Parathyroid adenoma (tissue), 2 donors: ENCODE data around the gene EP400.

ENCODE experiments used
- H2AFZ ChIP-seq: fragments of 300-600 bp; sonication (generic); one replicate; pipeline ENCODE4 v1.7.0; 2017; ENCODE audit warnings: antibody characterized with exemption, mild to moderate bottlenecking
- H3K27ac ChIP-seq: fragments of 300-600 bp; sonication (generic); one replicate; pipeline ENCODE4 v1.7.0; 2017
- H3K27me3 ChIP-seq: fragments of 300-600 bp; sonication (generic); one replicate; pipeline ENCODE4 v1.7.0; 2017; ENCODE audit warnings: low read length; ENCODE audit not compliant: control insufficient read depth, insufficient read depth
- H3K36me3 ChIP-seq: fragments of 300-600 bp; sonication (generic); one replicate; pipeline ENCODE4 v1.7.0; 2017; ENCODE audit warnings: low read length; ENCODE audit not compliant: control insufficient read depth, insufficient read depth
- H3K4me1 ChIP-seq: fragments of 300-600 bp; sonication (generic); one replicate; pipeline ENCODE4 v1.7.0; 2017; ENCODE audit warnings: control low read depth
- H3K4me2 ChIP-seq: fragments of 300-600 bp; sonication (generic); one replicate; pipeline ENCODE4 v1.7.0; 2017; ENCODE audit warnings: low read length
- H3K4me3 ChIP-seq: fragments of 300-600 bp; sonication (generic); one replicate; pipeline ENCODE4 v1.7.0; 2017; ENCODE audit warnings: low read depth, low read length
- H3K79me2 ChIP-seq: fragments of 300-600 bp; sonication (generic); one replicate; pipeline ENCODE4 v1.7.0; 2017; ENCODE audit warnings: control low read depth
- H3K9ac ChIP-seq: fragments of 300-600 bp; sonication (generic); one replicate; pipeline ENCODE4 v1.7.0; 2017; ENCODE audit warnings: mild to moderate bottlenecking
- H3K9me3 ChIP-seq: fragments of 300-600 bp; sonication (generic); one replicate; pipeline ENCODE4 v1.7.0; 2017; ENCODE audit warnings: low read length; ENCODE audit not compliant: control insufficient read depth
- TF ChIP-seq, protein P1 (sequence below): fragments of 300-600 bp; sonication (generic); IDR thresholded peaks from one replicate; pipeline ENCODE4 v1.7.0; 2017; ENCODE audit warnings: antibody characterized with exemption, mild to moderate bottlenecking
- donor health status: primary hyperparathyroidism.

EP400 gene

DNA sequence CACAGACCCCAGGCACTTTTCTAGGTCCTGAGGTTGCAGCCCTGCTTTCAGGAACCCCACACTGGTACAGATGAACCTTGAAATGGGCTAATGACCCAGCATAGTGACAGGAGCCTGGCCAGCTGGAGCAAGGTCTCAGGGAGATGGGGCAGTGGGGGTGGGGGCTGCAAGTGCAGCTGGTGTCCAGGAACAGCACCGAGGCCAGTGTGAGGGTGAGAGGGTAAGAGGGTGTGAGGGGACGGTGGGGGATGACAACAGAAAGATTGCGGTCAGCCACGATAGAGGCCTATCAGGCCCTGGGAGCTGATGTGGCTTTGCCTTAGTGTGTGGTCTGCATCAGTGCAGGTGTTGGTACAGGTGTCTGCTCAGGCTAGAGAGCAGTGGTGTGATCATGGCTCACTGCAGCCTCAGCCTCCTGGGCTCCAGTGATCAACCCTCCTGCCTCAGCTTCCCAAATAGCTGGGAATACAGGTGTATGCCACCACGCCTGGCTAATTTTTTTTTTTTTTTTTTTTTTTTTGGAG is 59.7 kb downstream of the EP400 start:
- Histone ChIP-seq H3K36me3 (no peaks in the 10 kb centered on the region), H2AFZ (no peak overlapping the region)

DNA sequence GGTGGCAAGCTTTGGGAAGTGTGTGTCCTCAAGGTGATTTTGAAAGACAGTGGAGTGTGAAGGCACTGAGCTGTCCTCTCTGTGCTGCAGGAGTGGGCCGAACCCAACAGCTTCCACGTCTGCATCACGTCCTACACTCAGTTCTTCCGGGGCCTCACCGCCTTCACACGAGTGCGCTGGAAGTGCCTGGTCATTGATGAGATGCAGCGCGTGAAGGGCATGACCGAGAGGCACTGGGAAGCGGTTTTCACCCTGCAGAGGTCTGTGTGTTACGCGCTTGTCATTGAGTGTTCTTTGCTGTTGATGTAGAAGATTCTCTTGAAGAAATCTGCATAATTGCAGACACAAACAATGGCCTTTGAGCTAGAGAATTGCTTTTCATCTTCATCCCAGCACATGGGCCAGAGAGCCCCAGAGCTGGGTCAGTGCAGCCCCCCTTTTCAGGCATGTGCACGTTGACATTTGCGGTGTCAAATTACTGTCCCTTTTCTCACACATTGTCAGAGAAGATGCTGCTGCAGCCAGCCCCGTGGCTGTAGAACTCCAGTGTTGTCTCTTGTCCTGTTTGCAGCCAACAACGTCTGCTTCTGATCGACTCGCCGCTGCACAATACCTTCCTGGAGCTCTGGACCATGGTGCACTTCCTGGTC is 63.3 kb downstream of the EP400 start:
- H3K4me2 ChIP-seq: no peak overlapping the region
- no peaks in the 10 kb centered on the region for H3K27me3 ChIP-seq
- no peak overlapping the region for H3K9ac ChIP-seq
- H3K27ac ChIP-seq: no peak overlapping the region
- TF ChIP-seq, protein P1, sequence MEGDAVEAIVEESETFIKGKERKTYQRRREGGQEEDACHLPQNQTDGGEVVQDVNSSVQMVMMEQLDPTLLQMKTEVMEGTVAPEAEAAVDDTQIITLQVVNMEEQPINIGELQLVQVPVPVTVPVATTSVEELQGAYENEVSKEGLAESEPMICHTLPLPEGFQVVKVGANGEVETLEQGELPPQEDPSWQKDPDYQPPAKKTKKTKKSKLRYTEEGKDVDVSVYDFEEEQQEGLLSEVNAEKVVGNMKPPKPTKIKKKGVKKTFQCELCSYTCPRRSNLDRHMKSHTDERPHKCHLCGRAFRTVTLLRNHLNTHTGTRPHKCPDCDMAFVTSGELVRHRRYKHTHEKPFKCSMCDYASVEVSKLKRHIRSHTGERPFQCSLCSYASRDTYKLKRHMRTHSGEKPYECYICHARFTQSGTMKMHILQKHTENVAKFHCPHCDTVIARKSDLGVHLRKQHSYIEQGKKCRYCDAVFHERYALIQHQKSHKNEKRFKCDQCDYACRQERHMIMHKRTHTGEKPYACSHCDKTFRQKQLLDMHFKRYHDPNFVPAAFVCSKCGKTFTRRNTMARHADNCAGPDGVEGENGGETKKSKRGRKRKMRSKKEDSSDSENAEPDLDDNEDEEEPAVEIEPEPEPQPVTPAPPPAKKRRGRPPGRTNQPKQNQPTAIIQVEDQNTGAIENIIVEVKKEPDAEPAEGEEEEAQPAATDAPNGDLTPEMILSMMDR: no peak
- no peaks in the 10 kb centered on the region for H3K9me3 ChIP-seq
- no peak overlapping the region for H3K4me3 ChIP-seq
- no peak overlapping the region for H2AFZ ChIP-seq
- H3K4me1 ChIP-seq: no peaks in the 10 kb centered on the region
- H3K36me3 ChIP-seq: no peaks in the 10 kb centered on the region
- H3K79me2 ChIP-seq: no peaks in the 10 kb centered on the region

More for the DNA sequence above, 59.7 kb downstream of the EP400 start:
- Histone ChIP-seq H3K4me2 (no peak overlapping the region), H3K79me2 (peaks cover 3% of the 10 kb centered on the region), H3K27ac (no peak overlapping the region), H3K4me3 (no peak overlapping the region), H3K9ac (no peak overlapping the region), H3K4me1 (no peaks in the 10 kb centered on the region), H3K9me3 (no peaks in the 10 kb centered on the region), H3K27me3 (no peaks in the 10 kb centered on the region)
- TF ChIP-seq, protein P1: no peak

DNA sequence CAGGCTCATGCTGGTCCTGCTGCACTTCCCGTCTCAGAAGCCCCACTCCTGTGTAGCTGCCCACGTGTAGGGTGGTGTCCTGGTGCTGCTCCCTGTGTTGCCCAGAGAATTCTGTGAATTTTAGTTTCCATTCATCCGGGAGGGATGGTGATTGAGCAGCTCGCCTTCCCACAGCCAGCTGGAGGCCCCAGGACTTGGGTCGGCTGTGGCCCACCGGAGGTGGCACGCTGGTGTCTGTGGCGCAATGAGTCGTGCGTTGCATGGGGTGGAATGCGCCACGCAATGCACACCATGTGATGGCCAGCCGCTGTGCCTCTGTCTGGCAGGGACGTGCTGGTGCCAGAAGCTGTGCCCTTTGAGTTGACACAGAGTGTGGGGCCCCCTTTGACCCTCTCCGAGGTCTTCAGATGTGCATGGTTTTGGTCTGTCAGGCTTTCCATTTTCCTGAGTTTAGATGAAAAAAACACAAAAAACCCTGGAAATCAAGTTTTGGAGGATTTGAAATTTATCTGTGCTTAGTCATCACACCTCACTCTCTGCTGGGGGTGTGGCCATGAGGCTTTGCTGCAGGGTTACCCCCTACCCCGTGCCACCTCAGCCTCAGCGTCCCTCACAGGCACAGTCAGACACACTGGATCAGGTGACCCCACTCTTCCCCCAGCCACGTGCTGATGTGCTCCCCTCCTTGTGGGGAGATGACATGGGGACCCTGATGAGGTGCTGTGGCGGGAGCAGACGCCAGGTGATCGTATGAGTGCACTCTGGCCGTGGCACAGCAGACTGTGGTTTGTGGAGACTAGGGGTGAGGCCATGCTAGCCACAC is 64.6 kb downstream of the EP400 start:
- Histone ChIP-seq H3K36me3 (no peaks in the 10 kb centered on the region), H3K4me3 (no peak overlapping the region), H3K9ac (no peak overlapping the region), H3K4me1 (no peaks in the 10 kb centered on the region), H2AFZ (no peak overlapping the region), H3K4me2 (no peak overlapping the region), H3K27me3 (no peaks in the 10 kb centered on the region), H3K27ac (no peak overlapping the region), H3K79me2 (no peaks in the 10 kb centered on the region), H3K9me3 (no peaks in the 10 kb centered on the region)
- TF ChIP-seq, protein P1: no peak

DNA sequence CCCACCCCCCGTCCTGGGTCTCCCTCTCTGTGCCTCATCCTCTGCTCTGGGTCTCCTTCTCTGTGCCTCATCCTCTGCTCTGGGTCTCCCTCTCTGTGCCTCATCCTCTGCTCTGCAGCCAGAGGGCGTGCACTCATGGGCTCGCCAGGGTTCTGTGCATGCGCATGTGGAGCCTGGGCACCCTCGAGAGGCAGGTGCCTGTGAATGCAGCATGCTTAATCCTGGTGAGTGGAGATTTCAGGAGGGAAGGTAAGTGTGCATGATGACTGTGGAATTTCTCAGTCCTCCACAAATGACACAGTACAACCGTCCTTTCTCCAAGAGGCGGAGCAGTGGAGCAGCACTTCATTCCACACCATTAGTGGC is 65.2 kb downstream of the EP400 start:
- H3K27ac ChIP-seq: no peak overlapping the region
- TF ChIP-seq, protein P1: no peak
- H3K36me3 ChIP-seq: no peaks in the 10 kb centered on the region
- H3K4me3 ChIP-seq: no peak overlapping the region
- H3K79me2 ChIP-seq: no peaks in the 10 kb centered on the region
- H3K9ac ChIP-seq: no peak overlapping the region
- no peaks in the 10 kb centered on the region for H3K27me3 ChIP-seq
- no peaks in the 10 kb centered on the region for H3K4me1 ChIP-seq
- no peak overlapping the region for H2AFZ ChIP-seq
- H3K4me2 ChIP-seq: no peak overlapping the region
- H3K9me3 ChIP-seq: no peaks in the 10 kb centered on the region
